NCI-H460 (cell line): ENCODE results near the gene UBE2C. TPM values are rescaled to one million over a fixed set of nuclear protein-coding genes. Genes with fewer than 3 reads are reported as not detected.

Source experiments
- DNase-seq: peaks from one replicate; pipeline ENCODE4 v3.0.0-alpha.2; 2016; ENCODE audit warnings: low read depth; ENCODE audit errors: extremely low read depth
- small RNA-seq, 2 experiments: library from RNA; depleted of rRNA; stranded (forward); fragments of <200 nt; gene quantifications; one replicate each; pipeline ENCODE3, GENCODE V24; 2014
- total RNA-seq: library from RNA; depleted of rRNA; stranded (reverse); fragments of >200 nt; shearing (Covaris generic); gene quantifications from 2 replicates; pipeline ENCODE4 v1.2.3, GENCODE V29; 2014; rRNA removed

The UBE2C gene
- total RNA-seq, 1 experiment from 2014 or later, result 179 TPM

- peak; percentile 100 for DNase-seq
These were observed 44.9 kb downstream of the UBE2C start, which contains the start of the genes ACOT8 and ZSWIM3 for GRCh38 chr20:45857114-45857881. Gene ACOT8 (minus strand): TSS chr20:45857392. CDS start chr20:45857315, 77 bp downstream. Gene ZSWIM3 (plus strand): TSS chr20:45857614. CDS start chr20:45857826, 212 bp downstream.

DNA sequence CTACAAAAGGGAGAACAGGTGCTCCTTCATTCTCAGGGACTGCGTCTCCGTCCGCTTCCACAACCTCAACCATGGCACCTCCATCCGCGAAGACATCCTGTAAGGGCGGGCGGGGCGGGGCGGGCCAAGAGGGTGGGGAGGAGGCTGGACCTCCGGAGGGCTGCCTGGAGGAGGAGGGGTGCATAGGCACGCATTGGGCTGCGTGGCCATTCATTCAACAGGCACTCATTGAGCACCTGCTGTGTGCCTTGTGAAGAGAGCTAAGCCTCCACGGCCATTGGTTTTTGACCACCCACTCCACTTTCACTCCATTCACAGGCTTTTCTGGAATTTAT is 45.4 kb downstream of the UBE2C start:
- DNase-seq, result no peak

DNA sequence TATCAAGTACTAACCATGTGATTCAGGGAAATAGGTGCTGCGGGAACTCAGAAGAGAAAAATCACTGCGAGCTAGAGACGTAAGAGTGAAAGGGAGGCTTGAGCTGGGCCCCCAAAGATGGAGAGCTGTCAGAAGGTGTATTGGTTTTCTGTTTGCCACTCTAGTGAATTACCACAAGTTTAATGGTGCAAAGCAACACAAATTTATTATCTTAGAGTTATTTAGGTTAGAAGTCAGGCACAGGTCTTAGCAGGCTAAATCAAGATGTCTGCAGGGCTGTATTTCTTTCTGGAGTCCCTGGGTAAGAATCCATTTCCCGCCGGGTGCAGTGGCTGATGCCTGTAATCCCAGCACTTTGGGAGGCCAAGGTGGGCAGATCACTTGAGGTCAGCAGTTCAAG is 47.5 kb downstream of the UBE2C start:
- DNase-seq, result no peak

- DNase-seq, result no peak
These were observed 48.2 kb downstream of the UBE2C start for GRCh38 chr20:45860560-45861220.

DNA sequence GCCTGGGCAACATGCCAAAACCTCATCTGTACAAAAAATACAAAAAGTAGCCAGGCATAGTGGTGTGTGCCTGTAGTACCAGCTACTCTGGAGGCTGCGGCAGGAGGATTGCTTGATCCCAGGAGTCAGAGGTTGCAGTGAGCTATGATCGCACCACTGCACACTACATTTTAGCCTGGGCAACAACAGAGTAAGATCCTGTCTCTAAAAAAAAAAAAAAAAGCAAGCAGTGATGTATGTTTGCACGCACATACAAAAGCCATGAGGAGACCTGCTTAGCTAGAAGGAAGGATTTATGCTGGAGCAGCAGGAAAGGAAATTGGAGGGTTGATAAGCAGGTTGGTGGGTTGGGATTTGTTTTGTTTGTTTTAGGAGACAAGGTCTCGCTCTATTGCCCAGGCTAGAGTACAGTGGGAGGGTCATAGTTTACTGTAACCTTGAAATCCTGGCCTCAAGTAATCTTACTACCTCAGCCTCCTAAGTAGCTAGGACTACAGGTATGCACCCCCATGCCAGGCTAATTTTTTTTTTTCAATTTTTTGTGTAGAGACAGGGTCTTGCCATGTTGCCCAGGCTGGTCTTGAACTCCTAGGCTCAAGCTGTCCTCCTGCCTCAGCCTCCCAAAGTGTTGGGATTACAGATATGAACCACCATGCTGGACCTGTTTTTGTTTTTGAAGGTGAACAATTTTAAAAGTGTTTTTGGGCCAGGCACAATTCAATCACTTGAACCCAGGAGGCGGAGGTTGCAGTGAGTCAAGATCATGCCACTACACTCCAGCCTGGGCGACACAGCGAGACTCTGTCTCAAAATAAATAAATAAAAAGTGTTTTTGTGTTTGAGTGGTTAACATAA is 49.0 kb downstream of the UBE2C start:
- DNase-seq, result no peak

DNA sequence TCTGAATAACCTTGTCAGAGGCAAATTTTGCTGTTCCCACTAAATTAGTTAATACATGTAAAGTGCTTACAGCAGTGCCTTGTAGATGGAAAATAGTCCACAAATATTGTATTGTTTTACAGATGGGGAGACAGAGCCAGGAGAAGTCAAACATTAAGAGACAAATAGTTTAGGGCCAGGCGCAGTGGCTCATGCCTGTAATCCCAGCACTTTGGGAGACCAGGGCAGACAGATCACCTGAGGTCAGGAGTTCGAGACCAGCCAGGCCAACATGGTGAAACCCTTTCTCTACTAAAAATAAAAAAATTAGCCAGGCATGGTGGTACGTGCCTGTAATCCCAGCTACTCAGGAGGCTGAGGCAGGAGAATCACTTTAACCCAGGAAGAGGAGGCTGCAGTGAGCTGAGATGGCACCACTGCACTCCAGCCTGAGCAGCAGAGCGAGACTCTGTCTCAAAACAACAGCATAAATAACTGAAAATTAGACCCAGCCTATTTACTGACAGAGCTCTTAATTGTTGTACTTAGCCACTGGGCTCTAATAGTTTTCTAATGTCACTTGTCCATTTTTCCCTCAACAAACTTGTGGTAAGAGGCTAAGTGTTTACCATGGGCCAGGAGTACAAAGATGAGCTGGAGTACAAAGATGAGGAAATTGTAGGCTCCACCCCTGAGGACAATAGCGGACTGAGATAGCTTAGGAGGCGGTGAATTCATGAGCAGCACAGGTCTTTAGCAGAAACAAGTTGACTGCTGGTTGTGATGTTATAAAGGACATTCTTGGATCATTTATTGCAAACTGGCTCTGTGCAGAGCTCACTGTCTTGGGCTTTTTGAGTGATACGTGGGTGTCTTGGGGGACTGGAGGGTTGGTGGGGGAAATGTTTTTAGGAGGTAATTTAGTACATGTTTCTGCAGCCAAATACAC is 51.4 kb downstream of the UBE2C start:
- DNase-seq, result no peak

GRCh38 chr20:45866454-45866853 is 54.0 kb downstream of the UBE2C start:
- DNase-seq, result no peak

Small RNAs within 50 kb of the gene (small RNA-seq; reads per million reads assigned to genes)
- 0 reads per million in 2 experiments for gene RNU6ATAC38P

Other genes starting within 250 kb of the UBE2C start
- gene WFDC8, start 233.4 kb upstream of the UBE2C start, total RNA-seq, result not detected in 2 replicates
- gene WFDC10A, start 182.9 kb upstream of the UBE2C start, total RNA-seq, result not detected in 2 replicates
- not detected in 2 replicates for gene WFDC9, start 181.4 kb upstream of the UBE2C start, total RNA-seq
- gene WFDC11, start 142.4 kb upstream of the UBE2C start, total RNA-seq, result not detected in 2 replicates
- not detected in 2 replicates for gene WFDC13, start 110.6 kb upstream of the UBE2C start, total RNA-seq
- gene WFDC10B, start 107.6 kb upstream of the UBE2C start, total RNA-seq, result not detected in 2 replicates
- not detected in 2 replicates for gene SPINT4, start 90.3 kb upstream of the UBE2C start, total RNA-seq
- 0.40 and 0.58 TPM in 2 replicates for gene WFDC3, start 20.8 kb upstream of the UBE2C start, total RNA-seq
- 29.3 and 35.0 TPM in 2 replicates for gene DNTTIP1, start 20.7 kb upstream of the UBE2C start, total RNA-seq
- 0.15 TPM in 1 of 2 replicates, not detected in the other for gene TNNC2, start 14.7 kb downstream of the UBE2C start, total RNA-seq
- gene SNX21, start 21.2 kb downstream of the UBE2C start, total RNA-seq, result 13.1 and 13.3 TPM in 2 replicates
- 21.1 and 21.6 TPM in 2 replicates for gene ACOT8, start 44.7 kb downstream of the UBE2C start, total RNA-seq
- 1.6 TPM in 2 replicates for gene ZSWIM3, start 45.0 kb downstream of the UBE2C start, total RNA-seq
- gene ZSWIM1, start 68.6 kb downstream of the UBE2C start, total RNA-seq, result 11.2 and 11.4 TPM in 2 replicates
- gene SPATA25, start 75.0 kb downstream of the UBE2C start, total RNA-seq, result 0.75 TPM in 1 of 2 replicates, not detected in the other
- gene NEURL2, start 78.6 kb downstream of the UBE2C start, total RNA-seq, result 1.4 and 1.5 TPM in 2 replicates
- gene CTSA, start 78.7 kb downstream of the UBE2C start, total RNA-seq, result 80.3 and 81.6 TPM in 2 replicates
- 116 and 122 TPM in 2 replicates for gene PLTP, start 99.5 kb downstream of the UBE2C start, total RNA-seq
- gene PCIF1, start 122.0 kb downstream of the UBE2C start, total RNA-seq, result 10.7 and 13.2 TPM in 2 replicates
- gene ZNF335, start 159.6 kb downstream of the UBE2C start, total RNA-seq, result 13.8 and 16.3 TPM in 2 replicates
- gene MMP9, start 196.3 kb downstream of the UBE2C start, total RNA-seq, result not detected in 2 replicates
- not detected in 2 replicates for gene SLC12A5, start 216.6 kb downstream of the UBE2C start, total RNA-seq